Fibroblast of lung (primary cell): ENCODE measurements around the gene CAND1. TPM values are rescaled to one million over a fixed set of nuclear protein-coding genes. Genes with fewer than 3 reads are reported as not detected.
A peak's percentile ranks its signal among the peaks of the same experiment; 100 is the strongest.

ENCODE experiments used
- DNase-seq, 2 donors: peaks; one replicate each; pipeline versions ENCODE4 v3.0.0 to v3.0.0-alpha.2; 2010; ENCODE audit warnings: low read depth in 2 of 2
- H2AFZ ChIP-seq: 2 replicates; pipeline ENCODE4 v1.5.1; 2012; ENCODE audit warnings: low read length, control low read depth, inconsistent platforms
- H3K27ac ChIP-seq: 2 replicates; pipeline ENCODE4 v1.5.1; 2011; ENCODE audit warnings: low read length, control low read depth; ENCODE audit not compliant: insufficient read depth
- H3K27me3 ChIP-seq: 2 replicates; pipeline ENCODE4 v1.5.1; 2011; ENCODE audit warnings: mild to moderate bottlenecking, low read length; ENCODE audit not compliant: control insufficient read depth, insufficient read depth
- H3K36me3 ChIP-seq: 2 replicates; pipeline ENCODE4 v1.5.1; 2011; ENCODE audit warnings: low read length; ENCODE audit not compliant: control insufficient read depth, insufficient read depth
- H3K4me1 ChIP-seq: 2 replicates; pipeline ENCODE4 v1.5.1; 2011; ENCODE audit warnings: low read length; ENCODE audit not compliant: control insufficient read depth, insufficient read depth; ENCODE audit errors: extremely low read depth
- H3K4me2 ChIP-seq: 2 replicates; pipeline ENCODE4 v1.5.1; 2011; ENCODE audit warnings: low read length, control low read depth; ENCODE audit not compliant: insufficient read depth; ENCODE audit errors: extremely low read depth
- H3K4me3 ChIP-seq, 4 experiments: fragments of 200-600 bp in 1 of 4; sonication (generic) in 1 of 4; replicated peaks in 1 of 4; 2 replicates each; pipeline ENCODE4 v1.5.1; 2011 to 2016; ENCODE audit warnings: low read length in 4 of 4, low read depth in 3 of 4, mild to moderate bottlenecking in 3 of 4, control low read depth in 2 of 4, inconsistent platforms in 1 of 4, mixed read lengths in 1 of 4; ENCODE audit not compliant: insufficient read depth in 1 of 4; ENCODE audit errors: control extremely low read depth in 1 of 4
- H3K79me2 ChIP-seq: 2 replicates; pipeline ENCODE4 v1.5.1; 2012; ENCODE audit warnings: mild to moderate bottlenecking, low read length, inconsistent platforms; ENCODE audit not compliant: control insufficient read depth, insufficient read depth
- H3K9ac ChIP-seq: 2 replicates; pipeline ENCODE4 v1.5.1; 2011; ENCODE audit warnings: mild to moderate bottlenecking, low read length, control low read depth; ENCODE audit not compliant: insufficient read depth
- H3K9me3 ChIP-seq: 2 replicates; pipeline ENCODE4 v1.5.1; 2012; ENCODE audit warnings: low read depth, low read length; ENCODE audit not compliant: control insufficient read depth, insufficient read depth
- H4K20me1 ChIP-seq: 2 replicates; pipeline ENCODE4 v1.5.1; 2011; ENCODE audit warnings: low read length; ENCODE audit not compliant: control insufficient read depth, insufficient read depth; ENCODE audit errors: extremely low read depth
- CTCF ChIP-seq, 2 donors: IDR thresholded peaks in 1 of 2; conservative IDR thresholded peaks in 1 of 2; 1 replicate in 1 of 2; 2 replicates in 1 of 2; pipeline ENCODE4 v1.5.1; 2011 to 2012; ENCODE audit warnings: low read length in 2 of 2, control low read depth in 1 of 2, inconsistent platforms in 1 of 2, low read depth in 1 of 2, mild to moderate bottlenecking in 1 of 2
- EZH2 ChIP-seq: IDR thresholded peaks from 2 replicates; pipeline ENCODE4 v1.5.1; 2012; ENCODE audit warnings: low read length, control low read depth, mild to moderate bottlenecking; ENCODE audit errors: missing control alignments
- polyA plus RNA-seq, 2 donors: library from polyadenylated mRNA; depleted of rRNA in 1 of 2; stranded (reverse) in 1 of 2; unstranded in 1 of 2; fragments of >200 nt; gene quantifications; 2 replicates each; pipeline ENCODE4 v1.2.1, GENCODE V29; 2011 to 2012; ENCODE audit warnings: missing spikeins in 1 of 2
- total RNA-seq: library from RNA; depleted of rRNA; stranded (reverse); fragments of >200 nt; gene quantifications from 2 replicates; pipeline ENCODE4 v1.2.1, GENCODE V29; 2014

The CAND1 gene
- total and polyA plus RNA-seq, 2 donors (not counting 1 experiment from before 2014, with no cell fraction given) = 101 to 133 TPM

DNA sequence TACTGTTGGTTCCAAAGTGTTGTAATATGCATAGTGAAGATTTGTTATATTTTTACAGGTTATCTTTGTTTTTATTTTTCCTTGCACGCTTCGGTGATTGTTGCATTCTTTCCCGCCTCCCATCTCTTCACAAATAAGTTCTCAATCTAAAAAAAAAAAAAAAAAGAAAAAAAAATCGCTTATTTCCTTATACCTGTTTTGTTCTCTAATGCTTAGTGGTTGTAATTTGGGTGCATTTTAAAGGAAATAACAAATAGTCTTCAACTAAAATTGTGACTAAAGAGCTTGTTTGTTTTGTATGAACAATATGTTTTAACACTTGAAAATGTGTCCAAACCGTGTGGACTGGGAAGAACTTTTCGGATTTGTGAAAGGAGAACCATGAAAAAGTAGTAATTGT is 1.5 kb downstream of the CAND1 start:
- peaks cover 60% of the 10 kb centered on the region for H3K79me2 ChIP-seq
- no peaks in the 10 kb centered on the region for H3K27me3 ChIP-seq
- H3K27ac ChIP-seq = peak overlapping the region; percentile 98
- DNase-seq = no peak
- peak overlapping the region; percentile 92 for H3K4me2 ChIP-seq
- peaks cover 2% of the 10 kb centered on the region for H4K20me1 ChIP-seq
- no peaks in the 10 kb centered on the region for H3K36me3 ChIP-seq
- H3K4me1 ChIP-seq = peaks cover 2% of the 10 kb centered on the region
- H3K9me3 ChIP-seq = no peaks in the 10 kb centered on the region
- peak overlapping the region; percentile 80 to 96 (median 88) for H3K4me3 ChIP-seq
- H2AFZ ChIP-seq = no peak overlapping the region
- TF ChIP-seq EZH2 (no peak), CTCF (conservative IDR thresholded peaks at IDR 0.05 in 1 of 2, IDR thresholded peaks at IDR 0.05 in 1 of 2; ENCODE audit: low read depth in 1 of 2, low read length in 2 of 2) (no peak)
- peak overlapping the region; percentile 95 for H3K9ac ChIP-seq

DNA sequence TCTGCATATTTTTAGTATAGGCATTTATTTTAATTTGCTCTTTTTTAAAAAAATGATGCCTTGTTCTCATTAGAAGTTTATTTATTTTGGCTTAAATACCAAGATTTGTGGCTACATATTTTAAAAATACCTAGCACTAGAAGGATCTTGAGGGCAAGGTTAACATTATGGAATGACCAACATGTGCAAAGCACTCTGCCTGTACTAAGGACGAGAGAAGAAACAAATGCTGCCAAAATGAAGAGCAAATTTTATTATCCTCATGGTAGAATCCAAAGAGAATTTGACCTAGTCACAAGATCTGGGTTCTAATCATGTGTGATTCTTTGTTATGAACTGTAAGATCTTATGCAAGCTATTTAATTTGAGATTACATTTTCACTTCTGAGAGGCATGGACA is 2.8 kb downstream of the CAND1 start:
- no peak overlapping the region for H2AFZ ChIP-seq
- TF ChIP-seq CTCF (conservative IDR thresholded peaks at IDR 0.05 in 1 of 2, IDR thresholded peaks at IDR 0.05 in 1 of 2; ENCODE audit: low read depth in 1 of 2, low read length in 2 of 2) = no peak
- no peak for TF ChIP-seq EZH2
- no peak overlapping the region for H3K9ac ChIP-seq
- no peaks in the 10 kb centered on the region for H3K36me3 ChIP-seq
- H3K4me3 ChIP-seq = peak overlapping the region; percentile 12 to 96 (median 86)
- no peak overlapping the region for H3K27ac ChIP-seq
- peaks cover 6% of the 10 kb centered on the region for H3K4me1 ChIP-seq
- peaks cover 74% of the 10 kb centered on the region for H3K79me2 ChIP-seq
- H3K27me3 ChIP-seq = no peaks in the 10 kb centered on the region
- peaks cover 2% of the 10 kb centered on the region for H4K20me1 ChIP-seq
- peak overlapping the region; percentile 92 for H3K4me2 ChIP-seq
- H3K9me3 ChIP-seq = no peaks in the 10 kb centered on the region
- DNase-seq = peak; percentile 46 to 69

GRCh38 chr12:67274186-67274585 is 5.0 kb downstream of the CAND1 start:
- H3K79me2 ChIP-seq = peaks cover 96% of the 10 kb centered on the region
- no peak for DNase-seq
- H3K4me3 ChIP-seq = no peak overlapping the region
- no peaks in the 10 kb centered on the region for H3K27me3 ChIP-seq
- no peak overlapping the region for H2AFZ ChIP-seq
- no peaks in the 10 kb centered on the region for H3K9me3 ChIP-seq
- H3K4me2 ChIP-seq = peak overlapping the region; percentile 60
- H3K4me1 ChIP-seq = peaks cover 6% of the 10 kb centered on the region
- no peak overlapping the region for H3K27ac ChIP-seq
- H4K20me1 ChIP-seq = peaks cover 2% of the 10 kb centered on the region
- H3K9ac ChIP-seq = no peak overlapping the region
- no peaks in the 10 kb centered on the region for H3K36me3 ChIP-seq
- TF ChIP-seq EZH2 (no peak), CTCF (conservative IDR thresholded peaks at IDR 0.05 in 1 of 2, IDR thresholded peaks at IDR 0.05 in 1 of 2; ENCODE audit: low read depth in 1 of 2, low read length in 2 of 2) (no peak)
